HUES48 (cell line): Measurements from ENCODE around the gene SPOCK1.
A peak's percentile ranks its signal among the peaks of the same experiment; 100 is the strongest.

Experiments used
- H3K27ac ChIP-seq: one replicate; pipeline ENCODE4 v1.7.0; 2013; ENCODE audit warnings: low read depth, low read length, inconsistent platforms
- H3K27me3 ChIP-seq: 2 replicates; pipeline ENCODE4 v1.6.1; 2013; ENCODE audit warnings: mild to moderate bottlenecking, low read length; ENCODE audit not compliant: control insufficient read depth, insufficient read depth
- H3K36me3 ChIP-seq: 2 replicates; pipeline ENCODE4 v1.6.1; 2013; ENCODE audit warnings: low read length; ENCODE audit not compliant: control insufficient read depth, insufficient read depth
- H3K4me1 ChIP-seq: 2 replicates; pipeline ENCODE4 v1.6.1; 2013; ENCODE audit warnings: mild to moderate bottlenecking, low read length; ENCODE audit not compliant: control insufficient read depth, insufficient read depth
- H3K4me3 ChIP-seq: 2 replicates; pipeline ENCODE4 v1.5.1; 2013; ENCODE audit warnings: mild to moderate bottlenecking, low read depth, low read length
- H3K9ac ChIP-seq: 2 replicates; pipeline ENCODE4 v1.6.1; 2013; ENCODE audit warnings: mild to moderate bottlenecking, low read depth, low read length, moderate library complexity
- H3K9me3 ChIP-seq: 2 replicates; pipeline ENCODE4 v1.6.1; 2013; ENCODE audit warnings: low read length; ENCODE audit not compliant: control insufficient read depth, insufficient read depth

SPOCK1 gene

DNA sequence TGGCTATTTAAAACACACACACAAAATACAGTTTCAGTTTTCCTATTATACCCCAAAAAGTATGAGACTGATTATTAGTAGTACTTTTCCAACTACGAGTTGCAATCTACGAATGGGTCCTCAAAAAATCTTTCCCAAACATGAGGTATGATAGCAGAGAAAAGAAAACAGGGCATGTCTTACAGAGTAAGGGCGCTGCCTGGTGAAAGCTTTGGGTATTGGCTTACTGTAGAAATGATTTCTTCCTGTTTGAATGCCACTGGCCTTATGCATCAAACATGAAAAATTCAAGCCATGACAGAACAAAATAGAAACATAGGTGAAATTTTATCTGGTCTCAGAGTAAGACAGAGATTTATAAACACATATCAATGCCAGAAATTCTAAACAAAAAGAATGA lies 448.0 kb downstream of the SPOCK1 start:
- Histone ChIP-seq H3K36me3 (no peaks in the 10 kb centered on the region), H3K4me3 (no peak overlapping the region), H3K27me3 (no peaks in the 10 kb centered on the region), H3K27ac (no peak overlapping the region), H3K9ac (no peak overlapping the region), H3K4me1 (no peaks in the 10 kb centered on the region), H3K9me3 (no peaks in the 10 kb centered on the region)

- Histone ChIP-seq H3K27me3 (no peaks in the 10 kb centered on the region), H3K9ac (no peak overlapping the region), H3K4me1 (peaks cover 26% of the 10 kb centered on the region), H3K27ac (no peak overlapping the region), H3K36me3 (no peaks in the 10 kb centered on the region), H3K9me3 (no peaks in the 10 kb centered on the region), H3K4me3 (no peak overlapping the region)
These were observed 458.3 kb downstream of the SPOCK1 start for GRCh38 chr5:137040641-137041340.

GRCh38 chr5:137040024-137040423 lies 459.1 kb downstream of the SPOCK1 start:
- Histone ChIP-seq H3K27me3 (no peaks in the 10 kb centered on the region), H3K9ac (no peak overlapping the region)

GRCh38 chr5:137037848-137038247 lies 461.3 kb downstream of the SPOCK1 start:
- Histone ChIP-seq H3K27ac (no peak overlapping the region), H3K9ac (no peak overlapping the region), H3K4me1 (peaks cover 32% of the 10 kb centered on the region), H3K27me3 (no peaks in the 10 kb centered on the region), H3K9me3 (no peaks in the 10 kb centered on the region), H3K36me3 (no peaks in the 10 kb centered on the region), H3K4me3 (no peak overlapping the region)

More at GRCh38 chr5:137040024-137040423, 459.1 kb downstream of the SPOCK1 start:
- H3K9me3 ChIP-seq, result no peaks in the 10 kb centered on the region
- H3K36me3 ChIP-seq, result no peaks in the 10 kb centered on the region
- peaks cover 26% of the 10 kb centered on the region for H3K4me1 ChIP-seq
- no peak overlapping the region for H3K27ac ChIP-seq
- H3K4me3 ChIP-seq, result no peak overlapping the region

DNA sequence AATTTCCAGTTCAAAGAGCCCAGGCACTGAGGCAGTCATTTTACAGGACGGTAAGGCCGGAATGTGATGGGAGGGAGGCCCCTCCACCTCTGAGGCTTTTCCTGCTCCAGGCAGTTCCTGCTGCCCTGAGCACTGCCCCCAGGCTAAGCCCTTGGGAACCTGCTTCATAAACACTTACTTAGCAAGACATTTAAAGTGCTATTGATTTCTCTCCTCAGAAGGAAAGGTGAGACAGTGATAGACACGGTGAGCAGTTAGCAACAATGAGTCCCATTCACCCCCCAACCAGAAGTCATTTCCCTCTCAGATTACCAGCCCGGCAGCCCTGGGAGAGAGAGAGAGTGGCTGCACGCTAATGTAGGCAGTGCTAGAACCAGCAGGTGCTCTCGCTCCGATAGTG lies 462.5 kb downstream of the SPOCK1 start:
- Histone ChIP-seq H3K4me1 (peaks cover 32% of the 10 kb centered on the region), H3K27ac (peak overlapping the region; percentile 17), H3K9ac (no peak overlapping the region), H3K4me3 (no peak overlapping the region), H3K36me3 (no peaks in the 10 kb centered on the region), H3K9me3 (no peaks in the 10 kb centered on the region), H3K27me3 (no peaks in the 10 kb centered on the region)

DNA sequence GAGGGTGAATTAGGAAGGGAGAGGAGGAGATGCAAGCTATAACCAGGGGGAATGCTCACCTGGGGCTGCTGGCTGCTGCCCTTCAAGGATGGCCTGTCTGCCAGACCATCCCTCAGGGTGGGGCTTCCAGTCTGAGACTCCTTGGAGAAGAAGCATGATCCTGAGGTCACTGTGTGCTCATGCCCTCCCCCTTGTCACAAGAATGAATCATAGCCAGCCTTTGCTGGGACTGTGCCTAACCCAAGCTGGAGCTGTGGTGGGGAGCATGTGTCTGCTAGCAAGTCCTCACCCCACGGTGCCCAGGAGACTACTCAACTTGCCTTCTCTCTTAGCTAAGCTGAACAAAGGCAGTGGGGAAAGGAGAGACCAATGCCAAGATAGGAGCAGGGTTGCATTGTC lies 463.6 kb downstream of the SPOCK1 start:
- Histone ChIP-seq H3K9me3 (no peaks in the 10 kb centered on the region), H3K27ac (no peak overlapping the region), H3K36me3 (no peaks in the 10 kb centered on the region), H3K4me3 (no peak overlapping the region), H3K9ac (no peak overlapping the region), H3K4me1 (peaks cover 32% of the 10 kb centered on the region), H3K27me3 (no peaks in the 10 kb centered on the region)

GRCh38 chr5:137034764-137035479 lies 464.2 kb downstream of the SPOCK1 start:
- Histone ChIP-seq H3K36me3 (no peaks in the 10 kb centered on the region), H3K9me3 (no peaks in the 10 kb centered on the region), H3K4me1 (peaks cover 32% of the 10 kb centered on the region), H3K9ac (no peak overlapping the region), H3K27me3 (no peaks in the 10 kb centered on the region), H3K27ac (no peak overlapping the region), H3K4me3 (no peak overlapping the region)

DNA sequence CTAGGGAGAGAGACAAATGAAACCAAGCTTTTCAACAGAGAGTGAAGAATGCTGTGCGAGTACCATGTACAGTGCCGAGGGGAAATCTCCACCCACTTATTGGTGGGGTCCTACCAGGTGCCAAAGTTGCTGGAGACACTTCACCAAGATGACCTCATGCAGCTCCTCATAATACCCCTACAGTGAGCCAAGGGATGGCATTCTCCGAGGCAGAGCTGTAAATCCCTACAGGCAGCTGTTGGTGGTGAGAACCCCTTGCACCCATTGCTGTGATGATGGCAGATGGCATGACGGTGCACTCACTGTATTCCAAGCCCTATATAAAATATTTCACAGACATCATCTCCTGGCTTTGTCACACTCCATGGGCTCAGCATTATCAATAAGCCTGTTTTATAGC lies 464.9 kb downstream of the SPOCK1 start:
- H3K9ac ChIP-seq, result no peak overlapping the region
- no peaks in the 10 kb centered on the region for H3K36me3 ChIP-seq
- H3K27ac ChIP-seq, result no peak overlapping the region
- no peaks in the 10 kb centered on the region for H3K27me3 ChIP-seq
- no peaks in the 10 kb centered on the region for H3K9me3 ChIP-seq
- H3K4me1 ChIP-seq, result peaks cover 26% of the 10 kb centered on the region
- no peak overlapping the region for H3K4me3 ChIP-seq

DNA sequence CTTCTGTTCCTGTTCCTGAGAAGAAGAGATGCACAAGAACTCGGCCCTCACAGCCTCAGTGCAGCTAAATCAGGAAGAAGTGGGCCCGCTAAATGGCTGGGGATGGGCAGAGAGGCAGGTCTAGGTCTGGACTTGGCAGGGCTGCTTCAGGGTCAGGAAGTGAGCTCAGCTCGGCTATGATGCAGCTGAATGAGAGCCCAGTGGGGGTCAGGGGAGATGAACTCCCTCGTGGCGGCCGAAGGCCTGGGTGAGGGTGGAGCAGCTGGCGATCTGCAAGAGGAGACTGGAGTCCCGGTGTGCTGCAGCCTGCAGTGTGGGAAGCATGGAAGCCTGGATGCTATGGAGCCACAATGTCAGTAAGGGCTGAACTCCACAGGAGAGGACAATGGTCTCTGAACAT lies 466.2 kb downstream of the SPOCK1 start:
- no peak overlapping the region for H3K9ac ChIP-seq
- peaks cover 25% of the 10 kb centered on the region for H3K4me1 ChIP-seq
- H3K27me3 ChIP-seq, result no peaks in the 10 kb centered on the region
- no peaks in the 10 kb centered on the region for H3K9me3 ChIP-seq
- no peak overlapping the region for H3K4me3 ChIP-seq
- no peaks in the 10 kb centered on the region for H3K36me3 ChIP-seq
- H3K27ac ChIP-seq, result no peak overlapping the region

DNA sequence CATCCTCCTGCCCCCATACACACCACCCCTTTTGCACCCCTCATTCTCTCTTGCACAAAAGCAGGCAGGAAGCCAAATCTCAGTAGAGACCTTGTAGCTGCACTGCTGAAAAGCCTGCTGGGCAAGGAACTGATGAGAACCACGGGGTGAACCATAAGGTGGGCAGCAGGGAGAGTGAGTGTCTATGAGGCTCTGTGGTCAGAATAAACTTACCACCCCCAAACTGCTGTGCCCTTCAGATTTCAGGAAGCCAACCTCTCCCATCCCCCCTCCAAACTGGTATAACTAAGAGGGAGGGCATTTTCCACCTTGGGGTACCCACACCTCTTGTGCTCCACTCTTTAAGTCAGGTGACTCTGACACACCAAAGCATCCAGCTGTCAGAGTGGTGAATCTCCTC lies 471.4 kb downstream of the SPOCK1 start:
- H3K27ac ChIP-seq, result no peak overlapping the region
- H3K27me3 ChIP-seq, result no peaks in the 10 kb centered on the region
- no peaks in the 10 kb centered on the region; the same call in 1 of the 2 replicates for H3K4me1 ChIP-seq
- H3K4me3 ChIP-seq, result no peak overlapping the region
- no peaks in the 10 kb centered on the region for H3K9me3 ChIP-seq
- no peak overlapping the region for H3K9ac ChIP-seq
- no peaks in the 10 kb centered on the region for H3K36me3 ChIP-seq

GRCh38 chr5:137026296-137026695 lies 472.8 kb downstream of the SPOCK1 start:
- H3K27ac ChIP-seq, result no peak overlapping the region
- H3K9ac ChIP-seq, result no peak overlapping the region
- H3K4me1 ChIP-seq, result no peaks in the 10 kb centered on the region
- H3K4me3 ChIP-seq, result no peak overlapping the region
- H3K9me3 ChIP-seq, result no peaks in the 10 kb centered on the region
- H3K36me3 ChIP-seq, result no peaks in the 10 kb centered on the region
- H3K27me3 ChIP-seq, result no peaks in the 10 kb centered on the region
